H1 (cell line): Measurements from ENCODE around the gene TRABD2A. TPM values are rescaled to one million over a fixed set of nuclear protein-coding genes. Genes with fewer than 3 reads are reported as not detected.
A peak's percentile ranks its signal among the peaks of the same experiment; 100 is the strongest.

ENCODE experiments used
- CTCF ChIA-PET: fragments of 300-600 bp; sonication (Branson Sonifier 250); formaldehyde crosslinking; loops from one replicate; lab custom pipeline; 2021; ENCODE audit not compliant: partially characterized antibody; lab: Charles Lee
- POLR2A ChIA-PET: fragments of 300-600 bp; sonication (Branson Sonifier 250); formaldehyde crosslinking; loops from one replicate; lab custom pipeline; 2021; ENCODE audit warnings: inconsistent platforms; ENCODE audit not compliant: partially characterized antibody; lab: Charles Lee
- DNase-seq, 2 experiments: peaks; one replicate each; pipeline versions ENCODE4 v3.0.0 to v3.0.0-alpha.2; 2010 to 2022; ENCODE audit warnings: low spot score in 2 of 2, low read depth in 1 of 2, mixed read lengths in 1 of 2
- FAIRE-seq: peaks from 2 replicates; lab custom pipeline; 2011; peaks lifted over from hg19 to GRCh38; lab: Jason Lieb, UNC
- H2AFZ ChIP-seq: 2 replicates; pipeline ENCODE4 v1.8.1; 2012; ENCODE audit warnings: low read length, inconsistent platforms
- H2AK5ac ChIP-seq: 2 replicates; pipeline ENCODE4 v1.6.1; 2013; ENCODE audit warnings: low read depth, low read length
- H2BK120ac ChIP-seq: replicated peaks from 2 replicates; pipeline ENCODE3; 2013; ENCODE audit warnings: low read depth, low read length, inconsistent platforms
- H2BK12ac ChIP-seq: 2 replicates; pipeline ENCODE4 v1.6.1; 2013; ENCODE audit warnings: low read depth, low read length
- H2BK15ac ChIP-seq: 2 replicates; pipeline ENCODE4 v1.6.1; 2013; ENCODE audit warnings: low read length
- H2BK20ac ChIP-seq: 2 replicates; pipeline ENCODE4 v1.6.1; 2013; ENCODE audit warnings: low read length
- H2BK5ac ChIP-seq: 2 replicates; pipeline ENCODE4 v1.6.1; 2013; ENCODE audit warnings: low read depth, low read length
- H3K14ac ChIP-seq: 2 replicates; pipeline ENCODE4 v1.6.1; 2013; ENCODE audit warnings: inconsistent platforms; ENCODE audit not compliant: insufficient read length
- H3K18ac ChIP-seq: 2 replicates; pipeline ENCODE4 v1.6.1; 2013; ENCODE audit warnings: low read length; ENCODE audit errors: extremely low read depth
- H3K23ac ChIP-seq: 2 replicates; pipeline ENCODE4 v1.6.1; 2013; ENCODE audit warnings: inconsistent platforms; ENCODE audit not compliant: insufficient read length
- H3K23me2 ChIP-seq: 2 replicates; pipeline ENCODE4 v1.6.1; 2013; ENCODE audit warnings: low read depth, low read length
- H3K27ac ChIP-seq: 2 replicates; pipeline ENCODE4 v1.6.1; 2011; ENCODE audit warnings: low read depth, low read length, inconsistent platforms
- H3K27me3 ChIP-seq, 4 experiments: replicated peaks in 1 of 4; 1 replicate in 1 of 4; 2 replicates in 3 of 4; pipeline versions ENCODE4 v1.6.1 to v1.8.1; 2011 to 2013; ENCODE audit warnings: low read length in 3 of 4, mild to moderate bottlenecking in 3 of 4, inconsistent platforms in 2 of 4, mixed read lengths in 2 of 4, moderate library complexity in 1 of 4; ENCODE audit not compliant: control insufficient read depth in 3 of 4, insufficient read depth in 3 of 4; ENCODE audit errors: extremely low read depth in 1 of 4
- H3K36me3 ChIP-seq, 4 experiments: 2 replicates each; pipeline versions ENCODE4 v1.6.1 to v1.8.1; 2011 to 2013; ENCODE audit warnings: mild to moderate bottlenecking in 4 of 4, low read length in 3 of 4, moderate library complexity in 2 of 4, control low read depth in 1 of 4, inconsistent platforms in 1 of 4; ENCODE audit not compliant: insufficient read depth in 4 of 4, control insufficient read depth in 2 of 4
- H3K4ac ChIP-seq: replicated peaks from 2 replicates; pipeline ENCODE3; 2013; ENCODE audit warnings: low read length, low read depth, mixed read lengths, inconsistent platforms; ENCODE audit not compliant: insufficient read length
- H3K4me1 ChIP-seq, 4 experiments: replicated peaks in 1 of 4; 1 replicate in 1 of 4; 2 replicates in 3 of 4; pipeline versions ENCODE4 v1.6.1 to v1.8.1; 2011 to 2013; ENCODE audit warnings: low read length in 3 of 4, inconsistent platforms in 2 of 4, mixed read lengths in 1 of 4; ENCODE audit not compliant: insufficient read depth in 4 of 4, control insufficient read depth in 3 of 4
- H3K4me2 ChIP-seq, 2 experiments: 2 replicates each; pipeline versions ENCODE4 v1.6.1 to v1.8.1; 2011 to 2013; ENCODE audit warnings: low read depth in 2 of 2, low read length in 2 of 2, control low read depth in 1 of 2, inconsistent platforms in 1 of 2, mild to moderate bottlenecking in 1 of 2; ENCODE audit not compliant: insufficient read depth in 1 of 2
- H3K4me3 ChIP-seq, 4 experiments: fragments of 200-600, 300-600 bp in 1 of 4; sonication (generic), shearing (Covaris generic), sonication (Bioruptor Twin) in 1 of 4; 2 replicates each; pipeline versions ENCODE4 v1.5.1 to v1.8.1; 2011 to 2016; ENCODE audit warnings: low read length in 4 of 4, low read depth in 3 of 4, control low read depth in 2 of 4, inconsistent platforms in 2 of 4, mild to moderate bottlenecking in 2 of 4, mixed read lengths in 1 of 4, moderate library complexity in 1 of 4; ENCODE audit not compliant: insufficient read depth in 2 of 4; ENCODE audit errors: extremely low read depth in 1 of 4
- H3K56ac ChIP-seq: replicated peaks from 2 replicates; pipeline ENCODE3; 2013; ENCODE audit warnings: low read depth, mild to moderate bottlenecking, mixed read lengths, low read length, inconsistent platforms; ENCODE audit not compliant: insufficient read length
- H3K79me1 ChIP-seq: 2 replicates; pipeline ENCODE4 v1.6.1; 2013; ENCODE audit warnings: low read depth, low read length, control low read depth
- H3K79me2 ChIP-seq, 2 experiments: 2 replicates each; pipeline versions ENCODE4 v1.6.1 to v1.8.1; 2012 to 2013; ENCODE audit warnings: low read length in 2 of 2, mild to moderate bottlenecking in 2 of 2, inconsistent platforms in 1 of 2; ENCODE audit not compliant: insufficient read depth in 2 of 2, control insufficient read depth in 1 of 2
- H3K9ac ChIP-seq, 4 experiments: replicated peaks in 1 of 4; 1 replicate in 1 of 4; 2 replicates in 3 of 4; pipeline versions ENCODE4 v1.6.1 to v1.8.1; 2011 to 2013; ENCODE audit warnings: low read depth in 3 of 4, low read length in 3 of 4, control low read depth in 2 of 4, mild to moderate bottlenecking in 2 of 4, moderate library complexity in 2 of 4, inconsistent platforms in 1 of 4; ENCODE audit errors: extremely low read depth in 1 of 4
- H3K9me3 ChIP-seq, 2 experiments: 2 replicates each; pipeline versions ENCODE4 v1.6.1 to v1.8.1; 2012 to 2013; ENCODE audit warnings: mild to moderate bottlenecking in 2 of 2, moderate library complexity in 2 of 2, control low read depth in 1 of 2, inconsistent platforms in 1 of 2, low read depth in 1 of 2, low read length in 1 of 2, mixed read lengths in 1 of 2; ENCODE audit not compliant: insufficient read depth in 2 of 2
- H4K20me1 ChIP-seq, 2 experiments: replicated peaks in 1 of 2; 2 replicates each; pipeline versions ENCODE3 to v1.8.1; 2011 to 2013; ENCODE audit warnings: inconsistent platforms in 2 of 2, low read length in 2 of 2, mild to moderate bottlenecking in 1 of 2; ENCODE audit not compliant: insufficient read depth in 2 of 2, control insufficient read depth in 1 of 2
- H4K5ac ChIP-seq: 2 replicates; pipeline ENCODE4 v1.6.1; 2013; ENCODE audit warnings: low read length, low read depth, mixed read lengths, inconsistent platforms; ENCODE audit not compliant: insufficient read length
- H4K8ac ChIP-seq: 2 replicates; pipeline ENCODE4 v1.8.0; 2013; ENCODE audit warnings: mild to moderate bottlenecking, moderate library complexity, low read length, inconsistent platforms; ENCODE audit not compliant: insufficient read depth; ENCODE audit errors: extremely low read depth
- H4K91ac ChIP-seq: replicated peaks from 2 replicates; pipeline ENCODE3; 2013; ENCODE audit warnings: low read length, mixed read lengths, inconsistent platforms; ENCODE audit not compliant: insufficient read length
- BRCA1 ChIP-seq: IDR thresholded peaks from 2 replicates; pipeline ENCODE4 v1.6.1; 2012; ENCODE audit warnings: low read depth, low read length, improper control_type of control experiment
- FOSL1 ChIP-seq: IDR thresholded peaks from 2 replicates; pipeline ENCODE4 v1.6.1; 2011; ENCODE audit warnings: mild to moderate bottlenecking, low read depth, low read length, moderate library complexity; ENCODE audit not compliant: insufficient read depth
- POLR2A ChIP-seq, 2 experiments: IDR thresholded peaks; 1 replicate in 1 of 2; 2 replicates in 1 of 2; pipeline ENCODE4 v1.6.1; 2011; ENCODE audit warnings: low read depth in 2 of 2, low read length in 2 of 2, mild to moderate bottlenecking in 2 of 2; ENCODE audit errors: control extremely low read depth in 1 of 2
- RBBP5 ChIP-seq: IDR thresholded peaks from 2 replicates; pipeline ENCODE4 v1.7.1; 2012; ENCODE audit warnings: low read depth, mild to moderate bottlenecking, inconsistent platforms, low read length, moderate library complexity, borderline replicate concordance
- RNF2 ChIP-seq: fragments of 200-900, 300-1000 bp; sonication (generic); IDR thresholded peaks from 2 replicates; pipeline ENCODE4 v1.7.1; 2016; ENCODE audit warnings: borderline replicate concordance, low read depth, mild to moderate bottlenecking, antibody characterized with exemption, low read length; ENCODE audit not compliant: poor library complexity, severe bottlenecking; ENCODE audit errors: missing control alignments
- RXRA ChIP-seq: IDR thresholded peaks from 2 replicates; pipeline ENCODE4 v1.6.1; 2011; ENCODE audit warnings: low read depth, mild to moderate bottlenecking, low read length, moderate library complexity; ENCODE audit not compliant: insufficient read depth
- SP2 ChIP-seq: IDR thresholded peaks from 2 replicates; pipeline ENCODE4 v1.6.1; 2012; ENCODE audit warnings: mild to moderate bottlenecking, low read length, inconsistent platforms
- SUZ12 ChIP-seq: fragments of 200-600 bp; sonication (generic); IDR thresholded peaks from 2 replicates; pipeline ENCODE4 v1.6.1; 2012; ENCODE audit warnings: mild to moderate bottlenecking, inconsistent platforms, low read length, moderate library complexity, mixed read lengths
- TAF1 ChIP-seq: IDR thresholded peaks from 2 replicates; pipeline ENCODE4 v1.6.1; 2011; ENCODE audit warnings: mild to moderate bottlenecking, low read depth, low read length
- TAF7 ChIP-seq: optimal IDR thresholded peaks from 2 replicates; pipeline ENCODE3; 2011; ENCODE audit warnings: low read depth, mild to moderate bottlenecking, inconsistent platforms, low read length, moderate library complexity, borderline replicate concordance
- ZNF274 ChIP-seq: IDR thresholded peaks from 2 replicates; pipeline ENCODE4 v1.7.0; 2012; ENCODE audit warnings: low read length, borderline replicate concordance; ENCODE audit errors: extremely low read depth
- WGBS, 2 experiments: shearing (Covaris generic) in 1 of 2; methylation state at CpG; one replicate each; pipeline versions ENCODE4 v1.1.6 to v1.1.7; 2013 to 2015; ENCODE audit warnings: low lambda C conversion rate in 2 of 2, mixed read lengths in 2 of 2, inconsistent platforms in 1 of 2, low coverage in 1 of 2, missing lambda C conversion rate in 1 of 2; ENCODE audit not compliant: insufficient replicate concordance in 2 of 2, insufficient coverage in 1 of 2, insufficient read length in 1 of 2; ENCODE audit errors: extremely low coverage in 1 of 2, missing lambda C conversion rate in 1 of 2; 5-methylcytosine and 5-hydroxymethylcytosine counted together
- polyA plus RNA-seq, 7 experiments: library from polyadenylated mRNA; depleted of rRNA in 3 of 7; stranded (reverse) in 5 of 7; unstranded in 2 of 7; fragments of >200 nt in 5 of 7; fragments of 200-250 nt in 2 of 7; gene quantifications; 1 replicate in 5 of 7; 2 replicates in 1 of 7; 4 replicates in 1 of 7; pipeline versions ENCODE4 v1.2.1 to v1.2.3, GENCODE V29; 2011 to 2013; ENCODE audit warnings: missing spikeins in 2 of 7, mixed read lengths in 2 of 7
- total RNA-seq: library from RNA; stranded (reverse); fragmentation: NEBNext Ultra II Directional; extraction: Animal tissue kit (Norgen Biotek cat#: 25700); gene quantifications from 2 replicates; pipeline ENCODE4 v1.2.1, GENCODE V29; 2021

Gene TRABD2A
- total and polyA plus RNA-seq, 2 of the 8 experiments (the other 6 are each of a cell fraction or from before 2014, with no cell fraction given): 17.3 to 18.6 TPM

GRCh38 chr2:84906900-84907714 is 26.2 kb upstream of the TRABD2A start:
- no peak overlapping the region for H2BK20ac ChIP-seq
- POLR2A ChIA-PET: interaction anchor here (0.8 to 3.3 kb wide), 9 partner anchors 11 to 105 kb away, joined by 3 to 25 read pairs (median 5); no protein-coding TSS in a partner anchor
- CTCF ChIA-PET: interaction anchor here (0.6 to 3.5 kb wide), 4 partner anchors 19 to 418 kb away, joined by 3 to 22 read pairs (median 4); no protein-coding TSS in a partner anchor
- no peak overlapping the region for H3K23ac ChIP-seq
- peaks cover 0 to 8% (median 0%) of the 10 kb centered on the region in 4 experiments; a peak in 3 of 8 replicates for H3K36me3 ChIP-seq
- H3K56ac ChIP-seq: no peak overlapping the region
- peak overlapping the region; percentile 84 to 99 for H3K4me2 ChIP-seq
- no peak overlapping the region; the same call in 1 of the 2 replicates for H2BK12ac ChIP-seq
- no peak overlapping the region for H4K8ac ChIP-seq
- H2BK5ac ChIP-seq: no peak overlapping the region
- no peaks in the 10 kb centered on the region; a peak in 1 of 4 replicates for H3K9me3 ChIP-seq
- no peak overlapping the region for H2AK5ac ChIP-seq
- no peak overlapping the region for H2AFZ ChIP-seq
- H4K20me1 ChIP-seq: peaks cover 0 to 9% of the 10 kb centered on the region in 2 experiments
- no peaks in the 10 kb centered on the region for H3K79me1 ChIP-seq
- peak overlapping the region in 3 of 4 experiments; percentile 3 to 79 (median 63); a peak in 4 of 7 replicates for H3K9ac ChIP-seq
- 48% methylated on average over 15 of the region's 15 CpGs; no CpG with 5 or more reads in 1 of the 2 experiments for WGBS, 2 experiments
- H4K91ac ChIP-seq: no peak overlapping the region
- H3K23me2 ChIP-seq: peaks cover 20% of the 10 kb centered on the region
- peaks cover 0 to 12% of the 10 kb centered on the region in 2 experiments; a peak in 1 of 4 replicates for H3K79me2 ChIP-seq
- H3K18ac ChIP-seq: no peak overlapping the region; the same call in 1 of the 2 replicates
- no peak overlapping the region for H3K14ac ChIP-seq
- H3K4me1 ChIP-seq: peaks cover 0 to 14% (median 7%) of the 10 kb centered on the region in 4 experiments
- H3K27ac ChIP-seq: 0 out of 2 replicates have a peak overlapping the region, but pooled peaks have one; percentile 26
- H4K5ac ChIP-seq: no peak overlapping the region
- H3K27me3 ChIP-seq: peaks cover 0 to 10% (median 8%) of the 10 kb centered on the region in 4 experiments; a peak in 6 of 7 replicates
- FAIRE-seq (no peak), DNase-seq (no peak)
- H3K4me3 ChIP-seq: peak overlapping the region; percentile 82 to 99 (median 90)
- H3K4ac ChIP-seq: no peak overlapping the region
- no peak overlapping the region for H2BK120ac ChIP-seq
- H2BK15ac ChIP-seq: no peak overlapping the region
- no peak for TF ChIP-seq SP2
- TF ChIP-seq RBBP5: no peak
- peak; percentile 36 to 51; a peak in 2 of 3 replicates for TF ChIP-seq POLR2A (IDR thresholded peaks at IDR 0.05; ENCODE audit: control extremely low read depth in 1 of 2, low read depth in 2 of 2, low read length in 2 of 2)
- TF ChIP-seq BRCA1: no peak
- TF ChIP-seq RXRA: no peak
- TF ChIP-seq ZNF274: no peak
- TF ChIP-seq SUZ12: 0 out of 2 replicates have a peak, but pooled peaks have one; percentile 4
- TF ChIP-seq TAF1: peak; percentile 44; the same call in 1 of the 2 replicates
- no peak for TF ChIP-seq RNF2
- TF ChIP-seq TAF7: no peak
- no peak for TF ChIP-seq FOSL1
